SIG-M5 treated with dmso at 0.1 percent for 504 hours (cell line): Measurements from ENCODE around the gene ATRNL1.

Experiments
- DNase-seq: peaks from one replicate; lab custom pipeline; 2025; ENCODE audit not compliant: unreplicated experiment; lab: John Stamatoyannopoulos, UW

ATRNL1 gene

GRCh38 chr10:115882021-115882420 lies 788.9 kb downstream of the ATRNL1 start:
- DNase-seq, result no peak

DNA sequence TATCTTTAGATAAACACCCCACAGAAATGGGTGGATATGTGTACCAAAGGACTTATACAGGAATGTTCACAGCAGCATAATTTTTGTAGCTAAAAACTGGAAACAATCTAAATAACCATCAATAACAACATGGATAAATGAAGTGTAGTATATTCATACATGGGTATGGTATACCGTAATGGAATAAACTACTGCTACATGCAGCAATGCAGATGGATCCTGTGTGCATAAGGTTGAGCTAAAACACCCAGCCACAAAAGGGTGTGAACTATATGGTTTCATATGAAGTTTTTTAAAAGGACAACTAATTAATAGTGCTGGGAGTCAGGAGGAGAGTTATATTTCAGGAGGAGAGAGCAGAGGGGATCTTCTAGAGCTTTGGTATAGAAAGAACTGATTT lies 790.2 kb downstream of the ATRNL1 start:
- no peak for DNase-seq

- no peak for DNase-seq
Measured at GRCh38 chr10:115884331-115884730, 791.2 kb downstream of the ATRNL1 start.

DNA sequence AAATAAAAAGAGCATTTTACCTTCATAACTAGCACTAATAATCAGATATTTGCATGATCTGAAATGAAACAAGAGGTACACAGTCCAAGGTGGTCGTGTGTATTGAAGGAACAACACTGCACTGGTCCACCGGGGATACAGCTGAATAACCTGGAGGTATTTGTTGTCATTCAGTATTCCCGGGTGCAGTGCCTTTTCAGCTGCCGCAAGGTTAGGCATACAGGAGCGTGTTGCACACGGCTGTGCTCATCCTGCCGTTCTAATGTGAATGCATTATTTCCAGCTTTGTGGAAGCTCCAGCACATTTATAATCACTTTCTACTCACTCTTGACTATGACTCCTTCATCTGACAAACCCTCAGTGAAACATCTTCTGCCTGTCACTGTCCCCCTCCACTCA lies 802.0 kb downstream of the ATRNL1 start:
- DNase-seq, result no peak

- DNase-seq, result no peak
Measured at GRCh38 chr10:115898242-115898641, 805.1 kb downstream of the ATRNL1 start.

GRCh38 chr10:115902596-115902995 lies 809.4 kb downstream of the ATRNL1 start:
- no peak for DNase-seq

DNA sequence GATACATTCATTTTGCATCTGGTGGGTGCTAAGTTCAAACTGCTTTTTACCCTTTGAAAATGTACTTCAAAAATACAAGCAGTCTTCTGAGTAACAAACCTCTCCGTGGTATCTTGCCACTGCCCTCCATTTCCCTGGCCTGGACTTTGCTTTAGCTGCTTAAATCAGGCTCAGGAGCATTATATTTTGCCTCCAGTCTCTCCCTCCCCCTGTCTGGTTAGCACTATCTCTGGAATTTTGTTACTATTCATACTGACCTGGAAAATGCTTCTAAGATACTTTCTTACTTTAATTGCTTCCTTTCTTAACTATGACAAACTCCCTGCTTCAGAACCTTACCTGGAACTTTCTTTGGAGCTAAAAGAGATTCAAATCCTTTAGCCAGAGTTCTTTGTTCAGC lies 810.0 kb downstream of the ATRNL1 start:
- no peak for DNase-seq

DNA sequence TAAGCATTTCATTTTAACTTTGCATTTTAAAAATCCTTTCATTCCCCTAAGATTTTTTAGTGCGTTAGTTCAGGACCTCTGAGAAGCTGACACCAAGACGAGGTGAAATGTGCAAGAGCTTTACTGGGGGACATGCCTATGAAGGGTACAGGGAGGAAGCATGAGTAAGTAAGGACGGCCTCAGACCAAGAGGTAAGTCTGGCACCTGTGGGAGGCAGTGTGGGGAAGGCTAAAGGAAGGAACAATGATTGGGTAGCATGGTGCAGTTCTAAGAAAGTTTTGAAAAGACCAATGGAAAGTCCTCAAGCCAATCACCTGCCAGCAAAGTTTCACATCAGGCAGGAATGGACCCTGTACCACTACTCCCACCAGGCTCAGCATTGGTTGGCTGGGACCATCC lies 810.7 kb downstream of the ATRNL1 start:
- no peak for DNase-seq

DNA sequence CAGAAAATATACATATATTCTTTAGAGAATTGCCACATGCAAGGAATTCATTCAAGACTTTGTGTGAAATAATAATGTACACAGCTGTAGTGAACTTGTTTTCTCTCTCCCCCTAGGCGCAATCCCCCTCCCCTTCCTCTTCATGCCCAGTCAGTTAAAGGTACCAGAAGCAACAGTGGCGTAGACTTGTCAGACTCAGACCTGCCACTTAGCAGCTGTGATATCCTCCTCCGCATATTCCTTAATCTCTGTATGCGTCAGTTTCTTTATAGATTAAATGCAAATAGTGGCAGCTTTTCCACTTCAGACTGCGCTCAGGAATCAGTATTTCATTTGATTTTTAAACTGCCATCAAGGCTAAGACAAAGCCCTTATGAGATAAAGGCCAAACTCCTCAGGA lies 815.9 kb downstream of the ATRNL1 start:
- no peak for DNase-seq

DNA sequence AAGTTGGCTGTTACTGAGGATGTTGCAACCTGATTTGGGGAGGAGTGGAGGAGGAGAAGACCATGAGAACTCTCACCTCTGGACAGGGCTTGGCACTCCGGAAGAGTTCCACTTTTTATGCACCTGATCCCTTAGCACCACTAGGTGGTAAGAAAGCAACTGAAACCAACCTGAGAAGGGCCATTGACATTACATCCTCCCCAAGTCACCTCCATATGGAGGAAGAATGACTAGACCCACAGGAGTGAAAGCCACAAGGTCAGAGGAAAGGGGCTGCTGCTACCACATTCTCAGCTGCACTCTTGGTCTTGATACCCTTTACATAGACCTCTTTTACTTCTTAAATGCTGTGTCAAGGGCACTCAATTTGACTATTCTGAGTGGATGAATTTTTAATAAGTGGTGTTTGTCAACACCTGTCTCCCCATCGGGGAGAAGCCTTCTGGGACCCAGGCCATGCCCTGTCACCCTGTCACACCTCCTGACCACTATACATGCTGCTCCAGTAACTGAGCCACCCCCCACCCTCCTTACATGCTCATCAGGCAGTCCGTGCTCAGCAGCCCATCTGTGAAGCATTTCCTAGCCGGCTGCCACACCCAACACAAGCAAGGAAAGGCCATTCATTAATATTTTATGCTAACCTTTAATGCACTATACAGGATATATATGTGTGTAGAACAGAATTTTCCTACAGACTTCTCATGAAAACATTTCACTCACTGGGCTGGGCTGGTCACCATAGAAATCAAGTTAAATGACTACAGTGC lies 817.0 kb downstream of the ATRNL1 start:
- DNase-seq, result no peak

GRCh38 chr10:115914475-115914874 lies 821.3 kb downstream of the ATRNL1 start:
- DNase-seq, result no peak

DNA sequence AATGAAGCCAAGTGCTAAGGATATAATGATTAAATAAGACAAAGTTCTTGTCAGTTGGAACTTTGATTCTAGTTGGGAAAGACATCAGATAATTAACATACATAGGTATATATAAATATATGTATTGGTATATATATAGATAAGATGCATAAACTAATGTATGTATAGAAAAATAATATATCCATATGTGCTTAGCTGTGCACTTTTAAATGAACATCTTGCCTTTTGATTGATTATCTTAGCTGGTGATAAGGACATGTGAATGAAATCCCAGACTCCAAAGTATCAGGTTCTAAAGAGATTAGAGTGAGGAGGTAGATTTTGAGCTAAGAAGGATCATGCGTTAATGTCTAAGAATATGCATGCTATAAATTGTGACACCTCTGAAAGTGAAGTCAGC lies 822.3 kb downstream of the ATRNL1 start:
- DNase-seq, result no peak

GRCh38 chr10:115918812-115919211 lies 825.6 kb downstream of the ATRNL1 start:
- DNase-seq, result no peak

DNA sequence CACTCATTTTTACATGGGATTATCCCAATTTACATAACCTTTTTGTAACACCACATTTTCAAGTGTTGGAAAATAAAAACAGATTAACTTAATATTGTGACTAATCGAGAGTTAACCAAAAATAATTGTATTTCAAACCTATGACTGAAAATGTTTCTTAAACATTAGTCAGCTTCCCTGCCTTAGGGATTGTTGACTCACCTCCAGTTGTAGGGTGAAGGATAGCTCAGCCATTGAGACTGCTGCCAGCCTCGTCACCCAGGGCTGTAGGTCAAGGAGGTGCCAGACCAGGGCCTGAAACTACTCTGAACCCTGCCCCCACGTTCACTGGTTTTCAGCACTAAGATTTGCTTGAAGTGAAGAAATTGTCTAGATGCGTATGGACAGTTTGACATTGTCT lies 828.6 kb downstream of the ATRNL1 start:
- DNase-seq, result no peak

DNA sequence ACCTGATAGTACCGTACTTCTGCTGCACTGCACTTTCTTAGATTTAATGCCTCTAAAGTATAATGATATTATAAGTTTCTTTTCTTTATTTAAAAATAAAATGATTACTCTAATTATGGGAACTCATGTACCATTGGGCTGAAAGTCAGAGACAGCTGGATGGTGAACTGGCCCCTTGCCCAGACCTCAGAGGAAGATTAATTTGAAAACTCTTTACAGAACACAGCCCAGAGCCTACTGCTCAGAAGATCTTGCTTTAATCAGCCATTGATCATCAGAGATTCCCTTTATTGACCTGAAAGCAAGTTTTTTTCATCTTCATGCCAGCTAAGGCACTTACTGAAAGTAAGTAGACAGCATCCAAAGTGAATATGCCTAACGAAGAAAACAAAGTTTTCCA lies 838.1 kb downstream of the ATRNL1 start:
- no peak for DNase-seq

GRCh38 chr10:115932099-115932498 lies 838.9 kb downstream of the ATRNL1 start:
- DNase-seq, result no peak

- no peak for DNase-seq
Measured at GRCh38 chr10:115933098-115933497, 839.9 kb downstream of the ATRNL1 start.

- DNase-seq, result no peak
Measured at GRCh38 chr10:115935731-115936130, 842.6 kb downstream of the ATRNL1 start.

DNA sequence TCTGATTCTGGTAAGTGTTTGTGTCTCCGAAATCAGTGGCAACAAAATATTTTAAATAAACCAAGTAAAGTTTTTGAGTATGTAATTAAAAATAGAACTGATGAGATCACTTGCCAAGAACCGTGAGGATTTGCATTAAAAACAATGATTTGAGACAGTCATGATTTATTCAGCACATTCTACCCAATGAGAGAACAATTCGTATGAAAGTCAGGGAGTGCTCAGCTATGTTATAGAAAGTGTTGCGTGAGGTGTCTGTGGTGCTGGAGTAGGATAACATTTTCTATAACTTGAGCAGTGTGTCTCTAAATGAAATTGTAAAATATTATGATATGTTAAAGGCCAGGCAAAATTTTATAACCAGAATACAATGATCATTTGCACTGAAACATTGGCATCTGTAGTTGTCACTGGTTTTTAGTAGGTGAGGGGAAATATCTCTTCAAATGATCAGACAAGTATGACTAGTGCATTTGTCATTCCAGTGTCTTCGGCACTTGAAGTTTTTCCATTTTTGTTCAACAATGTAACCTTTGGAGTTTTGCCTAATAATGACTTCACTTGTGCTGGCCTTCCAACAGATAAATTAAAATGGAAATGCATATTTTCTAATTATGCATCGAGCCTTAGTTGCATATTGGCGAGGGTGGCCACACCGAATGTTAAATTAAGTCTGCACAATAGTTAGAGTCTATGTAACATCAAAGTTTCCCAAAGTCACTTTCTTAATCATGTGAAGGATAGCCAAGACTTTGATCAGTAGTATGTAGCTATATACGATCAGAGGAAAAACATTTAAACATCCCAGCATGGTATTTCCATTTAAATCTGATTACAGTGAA lies 844.0 kb downstream of the ATRNL1 start:
- DNase-seq, result no peak

DNA sequence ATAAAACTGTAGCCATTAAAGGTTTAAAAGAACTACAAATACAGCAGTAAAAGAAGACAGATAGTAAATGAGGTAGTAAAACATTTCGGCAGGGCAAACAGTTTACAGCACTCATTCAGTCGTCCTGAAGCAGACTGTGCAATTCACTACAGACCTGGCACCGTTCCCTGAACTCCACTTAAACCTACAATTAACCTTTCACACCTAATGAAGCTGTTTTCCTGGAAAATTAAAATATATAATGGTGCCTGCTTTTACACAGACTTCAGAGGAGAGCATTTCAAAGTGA lies 844.5 kb downstream of the ATRNL1 start:
- no peak for DNase-seq

GRCh38 chr10:115939101-115939854 lies 846.1 kb downstream of the ATRNL1 start:
- DNase-seq, result no peak

GRCh38 chr10:115941361-115941771 lies 848.2 kb downstream of the ATRNL1 start:
- DNase-seq, result no peak
